HL-60 (cell line): ENCODE data around the gene ZBED4.

ENCODE experiments used
- CTCF ChIP-seq: IDR thresholded peaks from one replicate; pipeline ENCODE4 v1.5.1; 2011; ENCODE audit warnings: low read length, control low read depth, inconsistent platforms; ENCODE audit not compliant: insufficient read depth
- TF ChIP-seq, protein P1 (sequence below): IDR thresholded peaks from 2 replicates; pipeline ENCODE4 v1.6.1; 2012; ENCODE audit warnings: low read depth; ENCODE audit not compliant: insufficient replicate concordance

DNA sequence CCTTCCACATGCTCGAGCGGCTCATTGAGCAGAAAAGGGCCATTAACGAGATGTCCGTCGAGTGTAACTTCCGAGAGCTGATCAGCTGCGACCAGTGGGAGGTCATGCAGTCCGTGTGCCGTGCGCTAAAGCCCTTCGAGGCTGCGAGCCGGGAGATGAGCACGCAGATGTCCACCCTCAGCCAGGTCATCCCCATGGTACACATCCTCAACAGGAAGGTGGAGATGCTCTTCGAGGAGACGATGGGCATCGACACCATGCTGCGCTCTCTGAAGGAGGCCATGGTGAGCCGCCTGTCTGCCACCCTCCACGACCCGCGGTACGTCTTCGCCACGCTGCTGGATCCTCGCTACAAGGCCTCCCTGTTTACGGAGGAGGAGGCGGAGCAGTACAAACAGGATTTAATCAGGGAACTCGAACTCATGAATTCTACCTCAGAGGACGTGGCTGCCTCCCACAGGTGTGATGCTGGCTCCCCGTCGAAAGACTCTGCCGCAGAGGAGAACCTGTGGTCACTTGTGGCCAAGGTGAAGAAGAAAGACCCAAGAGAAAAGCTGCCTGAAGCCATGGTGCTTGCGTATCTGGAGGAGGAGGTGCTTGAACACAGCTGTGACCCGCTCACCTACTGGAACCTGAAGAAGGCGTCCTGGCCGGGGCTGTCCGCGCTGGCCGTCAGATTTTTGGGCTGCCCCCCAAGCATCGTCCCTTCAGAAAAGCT lies 32.9 kb downstream of the ZBED4 start:
- TF ChIP-seq CTCF, result no peak
- TF ChIP-seq, protein P1, sequence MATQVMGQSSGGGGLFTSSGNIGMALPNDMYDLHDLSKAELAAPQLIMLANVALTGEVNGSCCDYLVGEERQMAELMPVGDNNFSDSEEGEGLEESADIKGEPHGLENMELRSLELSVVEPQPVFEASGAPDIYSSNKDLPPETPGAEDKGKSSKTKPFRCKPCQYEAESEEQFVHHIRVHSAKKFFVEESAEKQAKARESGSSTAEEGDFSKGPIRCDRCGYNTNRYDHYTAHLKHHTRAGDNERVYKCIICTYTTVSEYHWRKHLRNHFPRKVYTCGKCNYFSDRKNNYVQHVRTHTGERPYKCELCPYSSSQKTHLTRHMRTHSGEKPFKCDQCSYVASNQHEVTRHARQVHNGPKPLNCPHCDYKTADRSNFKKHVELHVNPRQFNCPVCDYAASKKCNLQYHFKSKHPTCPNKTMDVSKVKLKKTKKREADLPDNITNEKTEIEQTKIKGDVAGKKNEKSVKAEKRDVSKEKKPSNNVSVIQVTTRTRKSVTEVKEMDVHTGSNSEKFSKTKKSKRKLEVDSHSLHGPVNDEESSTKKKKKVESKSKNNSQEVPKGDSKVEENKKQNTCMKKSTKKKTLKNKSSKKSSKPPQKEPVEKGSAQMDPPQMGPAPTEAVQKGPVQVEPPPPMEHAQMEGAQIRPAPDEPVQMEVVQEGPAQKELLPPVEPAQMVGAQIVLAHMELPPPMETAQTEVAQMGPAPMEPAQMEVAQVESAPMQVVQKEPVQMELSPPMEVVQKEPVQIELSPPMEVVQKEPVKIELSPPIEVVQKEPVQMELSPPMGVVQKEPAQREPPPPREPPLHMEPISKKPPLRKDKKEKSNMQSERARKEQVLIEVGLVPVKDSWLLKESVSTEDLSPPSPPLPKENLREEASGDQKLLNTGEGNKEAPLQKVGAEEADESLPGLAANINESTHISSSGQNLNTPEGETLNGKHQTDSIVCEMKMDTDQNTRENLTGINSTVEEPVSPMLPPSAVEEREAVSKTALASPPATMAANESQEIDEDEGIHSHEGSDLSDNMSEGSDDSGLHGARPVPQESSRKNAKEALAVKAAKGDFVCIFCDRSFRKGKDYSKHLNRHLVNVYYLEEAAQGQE, result no peak
